Measurements from ENCODE around the gene GBX2.

DNA sequence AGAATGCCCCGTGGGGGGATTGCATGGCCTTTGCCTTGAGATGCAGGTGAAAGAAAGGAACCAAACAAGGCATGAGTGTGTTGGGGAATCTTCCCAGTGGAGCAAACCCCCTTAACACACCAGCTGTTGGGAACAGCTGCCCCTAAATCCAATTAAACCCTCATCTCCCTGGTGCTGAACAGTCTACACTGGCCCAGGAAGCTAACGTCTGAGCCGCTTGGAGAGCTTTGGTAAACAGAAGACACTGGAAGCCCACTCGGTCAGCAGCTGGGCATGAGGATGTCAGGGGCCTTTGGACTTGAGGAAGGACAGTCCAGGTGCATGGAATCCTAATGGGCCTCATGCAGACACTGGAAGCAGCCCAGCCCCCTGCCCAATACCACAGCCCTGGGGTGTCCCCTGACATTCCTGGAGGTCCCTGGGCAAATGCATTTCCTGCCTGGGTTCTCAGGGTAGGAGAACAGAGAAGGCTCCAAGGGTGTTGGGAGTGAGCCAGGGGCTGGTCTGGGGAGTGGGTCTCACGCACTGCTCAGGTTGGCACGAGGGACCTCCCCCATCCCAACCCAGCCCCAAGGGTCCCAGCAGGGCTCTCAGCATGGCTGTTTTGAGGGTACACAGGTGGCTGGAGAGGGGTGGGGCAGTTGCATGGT lies 37.7 kb downstream of the GBX2 start:
- TF ChIP-seq, protein P1, sequence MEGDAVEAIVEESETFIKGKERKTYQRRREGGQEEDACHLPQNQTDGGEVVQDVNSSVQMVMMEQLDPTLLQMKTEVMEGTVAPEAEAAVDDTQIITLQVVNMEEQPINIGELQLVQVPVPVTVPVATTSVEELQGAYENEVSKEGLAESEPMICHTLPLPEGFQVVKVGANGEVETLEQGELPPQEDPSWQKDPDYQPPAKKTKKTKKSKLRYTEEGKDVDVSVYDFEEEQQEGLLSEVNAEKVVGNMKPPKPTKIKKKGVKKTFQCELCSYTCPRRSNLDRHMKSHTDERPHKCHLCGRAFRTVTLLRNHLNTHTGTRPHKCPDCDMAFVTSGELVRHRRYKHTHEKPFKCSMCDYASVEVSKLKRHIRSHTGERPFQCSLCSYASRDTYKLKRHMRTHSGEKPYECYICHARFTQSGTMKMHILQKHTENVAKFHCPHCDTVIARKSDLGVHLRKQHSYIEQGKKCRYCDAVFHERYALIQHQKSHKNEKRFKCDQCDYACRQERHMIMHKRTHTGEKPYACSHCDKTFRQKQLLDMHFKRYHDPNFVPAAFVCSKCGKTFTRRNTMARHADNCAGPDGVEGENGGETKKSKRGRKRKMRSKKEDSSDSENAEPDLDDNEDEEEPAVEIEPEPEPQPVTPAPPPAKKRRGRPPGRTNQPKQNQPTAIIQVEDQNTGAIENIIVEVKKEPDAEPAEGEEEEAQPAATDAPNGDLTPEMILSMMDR (IDR thresholded peaks at IDR 0.05 in 2 of 3, conservative IDR thresholded peaks at IDR 0.05 in 1 of 3; ENCODE audit: borderline replicate concordance in 1 of 3, insufficient read depth in 1 of 3, low read depth in 2 of 3, low read length in 2 of 3), result no peak
- TF ChIP-seq RAD21 (IDR thresholded peaks at IDR 0.05; ENCODE audit: low read depth) (no peak), ZFX (IDR thresholded peaks at IDR 0.05) (no peak), ZNF274 (IDR thresholded peaks at IDR 0.05; ENCODE audit: low read depth, low read length) (no peak), SIN3A (IDR thresholded peaks at IDR 0.05; ENCODE audit: low read depth) (no peak), ELF1 (IDR thresholded peaks at IDR 0.05; ENCODE audit: borderline replicate concordance, low read depth) (no peak), EZH2 (IDR thresholded peaks at IDR 0.05) (no peak), POLR2AphosphoS5 (IDR thresholded peaks at IDR 0.05; ENCODE audit: low read depth, low read length) (no peak), FOSL1 (IDR thresholded peaks at IDR 0.05; ENCODE audit: low read depth) (no peak)
- TF ChIP-seq, protein P2, sequence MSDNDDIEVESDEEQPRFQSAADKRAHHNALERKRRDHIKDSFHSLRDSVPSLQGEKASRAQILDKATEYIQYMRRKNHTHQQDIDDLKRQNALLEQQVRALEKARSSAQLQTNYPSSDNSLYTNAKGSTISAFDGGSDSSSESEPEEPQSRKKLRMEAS (IDR thresholded peaks at IDR 0.05), result no peak
- TF ChIP-seq, protein P3, sequence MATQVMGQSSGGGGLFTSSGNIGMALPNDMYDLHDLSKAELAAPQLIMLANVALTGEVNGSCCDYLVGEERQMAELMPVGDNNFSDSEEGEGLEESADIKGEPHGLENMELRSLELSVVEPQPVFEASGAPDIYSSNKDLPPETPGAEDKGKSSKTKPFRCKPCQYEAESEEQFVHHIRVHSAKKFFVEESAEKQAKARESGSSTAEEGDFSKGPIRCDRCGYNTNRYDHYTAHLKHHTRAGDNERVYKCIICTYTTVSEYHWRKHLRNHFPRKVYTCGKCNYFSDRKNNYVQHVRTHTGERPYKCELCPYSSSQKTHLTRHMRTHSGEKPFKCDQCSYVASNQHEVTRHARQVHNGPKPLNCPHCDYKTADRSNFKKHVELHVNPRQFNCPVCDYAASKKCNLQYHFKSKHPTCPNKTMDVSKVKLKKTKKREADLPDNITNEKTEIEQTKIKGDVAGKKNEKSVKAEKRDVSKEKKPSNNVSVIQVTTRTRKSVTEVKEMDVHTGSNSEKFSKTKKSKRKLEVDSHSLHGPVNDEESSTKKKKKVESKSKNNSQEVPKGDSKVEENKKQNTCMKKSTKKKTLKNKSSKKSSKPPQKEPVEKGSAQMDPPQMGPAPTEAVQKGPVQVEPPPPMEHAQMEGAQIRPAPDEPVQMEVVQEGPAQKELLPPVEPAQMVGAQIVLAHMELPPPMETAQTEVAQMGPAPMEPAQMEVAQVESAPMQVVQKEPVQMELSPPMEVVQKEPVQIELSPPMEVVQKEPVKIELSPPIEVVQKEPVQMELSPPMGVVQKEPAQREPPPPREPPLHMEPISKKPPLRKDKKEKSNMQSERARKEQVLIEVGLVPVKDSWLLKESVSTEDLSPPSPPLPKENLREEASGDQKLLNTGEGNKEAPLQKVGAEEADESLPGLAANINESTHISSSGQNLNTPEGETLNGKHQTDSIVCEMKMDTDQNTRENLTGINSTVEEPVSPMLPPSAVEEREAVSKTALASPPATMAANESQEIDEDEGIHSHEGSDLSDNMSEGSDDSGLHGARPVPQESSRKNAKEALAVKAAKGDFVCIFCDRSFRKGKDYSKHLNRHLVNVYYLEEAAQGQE (IDR thresholded peaks at IDR 0.05; ENCODE audit: low read depth), result no peak
